DND-41 (cell line): Measurements from ENCODE around the gene LRGUK.
A peak's percentile ranks its signal among the peaks of the same experiment; 100 is the strongest.

Source experiments
- ATAC-seq: fragments of 200-7000 bp; cut with Tn5 transposase; 3 replicates; pipeline ENCODE4 v1.9.1; 2021; ENCODE audit warnings: low read depth; ENCODE audit not compliant: insufficient read depth
- DNase-seq: peaks from one replicate; pipeline ENCODE4 v3.0.0-alpha.2; 2020
- H2AFZ ChIP-seq: 2 replicates; pipeline ENCODE4 v1.6.0; 2012; ENCODE audit warnings: low read depth, low read length
- H3K27ac ChIP-seq: 2 replicates; pipeline ENCODE4 v1.5.1; 2012; ENCODE audit warnings: low read length, inconsistent platforms
- H3K27me3 ChIP-seq: fragments of 200-600 bp; sonication (generic); 2 replicates; pipeline ENCODE4 v1.6.0; 2012; ENCODE audit warnings: low read length, mild to moderate bottlenecking, inconsistent platforms; ENCODE audit not compliant: insufficient read depth, poor library complexity
- H3K36me3 ChIP-seq: 2 replicates; pipeline ENCODE4 v1.5.1; 2012; ENCODE audit warnings: low read length, inconsistent platforms; ENCODE audit not compliant: insufficient read depth
- H3K4me1 ChIP-seq: 2 replicates; pipeline ENCODE4 v1.5.1; 2012; ENCODE audit warnings: mild to moderate bottlenecking, low read length; ENCODE audit not compliant: insufficient read depth
- H3K4me2 ChIP-seq: 2 replicates; pipeline ENCODE4 v1.6.0; 2012; ENCODE audit warnings: mild to moderate bottlenecking, moderate library complexity, low read length, inconsistent platforms; ENCODE audit not compliant: insufficient read depth
- H3K4me3 ChIP-seq, 2 experiments: fragments of 200-600 bp in 1 of 2; shearing (Covaris generic) in 1 of 2; 2 replicates each; pipeline ENCODE4 v1.5.1; 2012 to 2016; ENCODE audit warnings: inconsistent platforms in 2 of 2, low read length in 2 of 2, mild to moderate bottlenecking in 2 of 2, low read depth in 1 of 2, moderate library complexity in 1 of 2
- H3K79me2 ChIP-seq: 2 replicates; pipeline ENCODE4 v1.6.0; 2012; ENCODE audit warnings: low read length, inconsistent platforms; ENCODE audit not compliant: insufficient read depth
- H3K9ac ChIP-seq: 2 replicates; pipeline ENCODE4 v1.6.0; 2012; ENCODE audit warnings: low read depth, mild to moderate bottlenecking, inconsistent platforms, low read length, moderate library complexity
- H3K9me3 ChIP-seq: 2 replicates; pipeline ENCODE4 v1.5.1; 2012; ENCODE audit warnings: low read length, moderate library complexity, mild to moderate bottlenecking, inconsistent platforms; ENCODE audit not compliant: insufficient read depth, severe bottlenecking
- H4K20me1 ChIP-seq: 2 replicates; pipeline ENCODE4 v1.6.0; 2012; ENCODE audit warnings: low read length; ENCODE audit not compliant: insufficient read depth
- EZH2 ChIP-seq: IDR thresholded peaks from 3 replicates; pipeline ENCODE4 v1.6.1; 2012; ENCODE audit warnings: borderline replicate concordance, low read depth, mild to moderate bottlenecking, moderate library complexity, low read length, inconsistent platforms; ENCODE audit not compliant: severe bottlenecking
- TF ChIP-seq, protein P1 (sequence below): IDR thresholded peaks from 2 replicates; pipeline ENCODE4 v1.5.1; 2012; ENCODE audit warnings: borderline replicate concordance, low read length, moderate library complexity, mild to moderate bottlenecking; ENCODE audit not compliant: poor library complexity, severe bottlenecking; ENCODE audit errors: extremely low read depth

Gene LRGUK

DNA sequence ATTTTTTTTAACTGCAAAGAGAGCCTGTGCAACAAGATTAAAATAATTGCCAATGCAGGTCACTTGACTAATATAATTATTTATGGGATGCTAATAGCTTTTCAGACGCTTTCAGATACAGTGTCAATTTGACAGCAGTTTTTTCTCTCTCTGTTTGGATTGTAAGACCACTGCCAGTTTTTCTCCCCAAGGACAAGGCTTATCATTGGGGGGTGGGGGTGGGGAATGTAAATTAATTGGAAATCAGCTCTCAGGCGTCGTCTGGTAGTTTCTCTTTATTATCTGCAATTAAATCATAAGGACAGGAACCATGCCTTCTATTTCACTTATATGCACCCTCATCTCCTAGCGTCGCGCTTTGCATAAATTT lies 559 bp upstream of the LRGUK start:
- Histone ChIP-seq H3K79me2 (no peaks in the 10 kb centered on the region), H4K20me1 (no peaks in the 10 kb centered on the region), H3K4me1 (peaks cover 20% of the 10 kb centered on the region), H3K36me3 (no peaks in the 10 kb centered on the region), H2AFZ (peak overlapping the region; percentile 85), H3K9me3 (no peaks in the 10 kb centered on the region), H3K9ac (peak overlapping the region; percentile 24; the same call in 1 of the 2 replicates), H3K27ac (no peak overlapping the region), H3K4me2 (peak overlapping the region; percentile 78), H3K27me3 (peaks cover 3% of the 10 kb centered on the region), H3K4me3 (peak overlapping the region; percentile 4 to 64; a peak in 3 of 4 replicates)
- TF ChIP-seq, protein P1, sequence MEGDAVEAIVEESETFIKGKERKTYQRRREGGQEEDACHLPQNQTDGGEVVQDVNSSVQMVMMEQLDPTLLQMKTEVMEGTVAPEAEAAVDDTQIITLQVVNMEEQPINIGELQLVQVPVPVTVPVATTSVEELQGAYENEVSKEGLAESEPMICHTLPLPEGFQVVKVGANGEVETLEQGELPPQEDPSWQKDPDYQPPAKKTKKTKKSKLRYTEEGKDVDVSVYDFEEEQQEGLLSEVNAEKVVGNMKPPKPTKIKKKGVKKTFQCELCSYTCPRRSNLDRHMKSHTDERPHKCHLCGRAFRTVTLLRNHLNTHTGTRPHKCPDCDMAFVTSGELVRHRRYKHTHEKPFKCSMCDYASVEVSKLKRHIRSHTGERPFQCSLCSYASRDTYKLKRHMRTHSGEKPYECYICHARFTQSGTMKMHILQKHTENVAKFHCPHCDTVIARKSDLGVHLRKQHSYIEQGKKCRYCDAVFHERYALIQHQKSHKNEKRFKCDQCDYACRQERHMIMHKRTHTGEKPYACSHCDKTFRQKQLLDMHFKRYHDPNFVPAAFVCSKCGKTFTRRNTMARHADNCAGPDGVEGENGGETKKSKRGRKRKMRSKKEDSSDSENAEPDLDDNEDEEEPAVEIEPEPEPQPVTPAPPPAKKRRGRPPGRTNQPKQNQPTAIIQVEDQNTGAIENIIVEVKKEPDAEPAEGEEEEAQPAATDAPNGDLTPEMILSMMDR: no peak
- no peak for TF ChIP-seq EZH2
- ATAC-seq (no peak), DNase-seq (no peak)

- TF ChIP-seq, protein P1: no peak
- no peak for TF ChIP-seq EZH2
- H3K9me3 ChIP-seq: no peaks in the 10 kb centered on the region
- H3K27me3 ChIP-seq: peaks cover under 1% of the 10 kb centered on the region
- no peak overlapping the region for H2AFZ ChIP-seq
- no peak overlapping the region for H3K9ac ChIP-seq
- H4K20me1 ChIP-seq: no peaks in the 10 kb centered on the region
- ATAC-seq (no peak), DNase-seq (no peak)
- H3K79me2 ChIP-seq: no peaks in the 10 kb centered on the region
- H3K36me3 ChIP-seq: no peaks in the 10 kb centered on the region
- no peak overlapping the region for H3K4me2 ChIP-seq
- peaks cover 20% of the 10 kb centered on the region for H3K4me1 ChIP-seq
- H3K4me3 ChIP-seq: no peak overlapping the region
- no peak overlapping the region for H3K27ac ChIP-seq
Measured at GRCh38 chr7:134128829-134129228, 1.7 kb downstream of the LRGUK start.

GRCh38 chr7:134129856-134130523 lies 2.9 kb downstream of the LRGUK start:
- ATAC-seq: no peak
- no peak for DNase-seq
- no peak overlapping the region for H3K27ac ChIP-seq
- no peaks in the 10 kb centered on the region for H3K27me3 ChIP-seq
- H3K79me2 ChIP-seq: no peaks in the 10 kb centered on the region
- no peak overlapping the region for H2AFZ ChIP-seq
- H3K9me3 ChIP-seq: no peaks in the 10 kb centered on the region
- H4K20me1 ChIP-seq: no peaks in the 10 kb centered on the region
- H3K4me1 ChIP-seq: peaks cover 20% of the 10 kb centered on the region
- H3K9ac ChIP-seq: no peak overlapping the region
- H3K4me3 ChIP-seq: no peak overlapping the region
- H3K4me2 ChIP-seq: no peak overlapping the region
- H3K36me3 ChIP-seq: no peaks in the 10 kb centered on the region
- TF ChIP-seq, protein P1: no peak

DNA sequence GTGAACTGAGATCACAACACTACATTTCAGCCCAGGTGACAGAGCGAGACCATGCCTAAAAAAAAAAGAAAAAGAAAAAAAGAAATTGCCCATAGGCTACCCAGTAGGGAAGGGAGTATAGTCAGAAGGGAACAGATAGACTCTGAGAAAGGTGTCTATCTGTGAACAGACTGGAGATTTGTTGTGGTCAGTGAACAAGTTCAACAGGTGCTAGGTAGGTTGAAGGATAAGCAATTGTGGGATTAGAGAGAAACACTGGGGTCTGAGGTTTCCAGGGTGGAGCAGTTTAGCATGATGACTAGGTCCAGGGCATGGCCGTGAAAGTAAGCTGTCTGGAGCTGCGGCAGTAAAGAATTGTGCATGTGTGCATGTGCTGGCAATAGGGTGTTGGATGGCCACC lies 6.9 kb downstream of the LRGUK start:
- Histone ChIP-seq H3K27me3 (no peaks in the 10 kb centered on the region), H3K4me3 (no peak overlapping the region), H3K4me2 (no peak overlapping the region), H3K36me3 (no peaks in the 10 kb centered on the region), H3K4me1 (no peaks in the 10 kb centered on the region), H4K20me1 (no peaks in the 10 kb centered on the region), H3K79me2 (no peaks in the 10 kb centered on the region), H2AFZ (no peak overlapping the region), H3K27ac (no peak overlapping the region), H3K9ac (no peak overlapping the region), H3K9me3 (no peaks in the 10 kb centered on the region)
- DNase-seq (no peak), ATAC-seq (no peak)
- TF ChIP-seq, protein P1: no peak
- TF ChIP-seq EZH2: no peak
